T-helper 1 cell treated with Interleukin-12 subunit alpha and Interleukin-12 subunit beta and Interleukin-4 antibody, amounts not matched to agents 30 ng/mL and 1 ng/mL, for 36 hours (primary cell): ENCODE results near the gene FGD5. TPM values are rescaled to one million over a fixed set of nuclear protein-coding genes. Genes with fewer than 3 reads are reported as not detected.

Experiments used
- intact Hi-C: fragments of 100-400 bp; cut with micrococcal nuclease; formaldehyde crosslinking; loops from one replicate; pipeline ENCODE4 v1.15.1; 2024
- total RNA-seq: library from RNA; stranded (reverse); gene quantifications from 2 replicates; pipeline ENCODE4 v1.2.3, GENCODE V29; 2022

The FGD5 gene
- total RNA-seq, 1 donor from 2014 or later = not detected

DNA sequence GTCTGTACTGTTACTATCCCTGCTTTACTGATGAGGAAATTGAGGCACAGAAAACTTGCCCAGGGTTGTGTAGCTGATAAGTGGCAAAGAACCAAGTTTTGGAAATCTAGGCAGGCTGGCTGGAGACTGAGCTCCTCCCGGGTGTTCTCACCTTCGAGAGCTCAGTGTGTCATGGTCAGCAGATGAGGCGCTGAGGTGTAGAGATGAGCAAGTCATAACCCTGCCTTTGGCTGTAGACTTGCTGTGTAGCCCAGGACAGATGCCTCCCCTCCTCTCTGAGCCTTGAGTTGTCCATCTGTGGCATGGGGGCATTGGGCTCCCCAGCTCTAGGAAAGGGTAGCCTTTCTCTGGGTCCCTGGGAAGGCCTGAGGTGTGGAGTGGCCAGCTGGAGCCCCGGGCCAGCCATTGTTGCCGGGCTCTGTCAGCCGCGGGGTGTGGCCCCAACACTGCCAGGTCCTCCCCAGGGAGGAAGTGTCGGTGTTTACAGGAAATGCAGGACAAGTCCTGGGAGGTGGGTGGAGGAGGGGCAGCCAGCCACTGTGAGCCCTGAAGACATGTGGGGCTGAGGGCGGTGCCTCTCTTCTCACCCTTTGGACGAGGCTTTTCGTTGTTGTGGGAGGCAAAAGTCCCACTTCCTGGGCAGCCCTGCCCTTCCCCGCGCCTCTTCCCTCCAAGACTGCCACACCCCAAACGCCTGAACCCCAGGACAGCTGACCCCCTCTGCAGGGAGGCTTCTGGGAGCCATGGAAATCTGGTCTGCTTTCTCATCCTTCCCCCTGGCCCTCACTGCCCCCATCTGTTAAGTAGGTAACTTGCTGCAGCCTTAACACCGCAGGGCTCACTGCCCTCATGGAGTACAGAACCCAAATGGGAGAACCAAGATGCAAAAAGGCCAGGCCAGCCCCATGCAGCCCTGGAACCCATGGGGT, 29.1 kb downstream of the FGD5 start:
- intact Hi-C loops = no loop called here

- intact Hi-C loops = no loop called here
Observed at GRCh38 chr3:14848906-14849305, 30.1 kb downstream of the FGD5 start.

- intact Hi-C loops = no loop called here
Observed at GRCh38 chr3:14849638-14850230, 31.0 kb downstream of the FGD5 start.

DNA sequence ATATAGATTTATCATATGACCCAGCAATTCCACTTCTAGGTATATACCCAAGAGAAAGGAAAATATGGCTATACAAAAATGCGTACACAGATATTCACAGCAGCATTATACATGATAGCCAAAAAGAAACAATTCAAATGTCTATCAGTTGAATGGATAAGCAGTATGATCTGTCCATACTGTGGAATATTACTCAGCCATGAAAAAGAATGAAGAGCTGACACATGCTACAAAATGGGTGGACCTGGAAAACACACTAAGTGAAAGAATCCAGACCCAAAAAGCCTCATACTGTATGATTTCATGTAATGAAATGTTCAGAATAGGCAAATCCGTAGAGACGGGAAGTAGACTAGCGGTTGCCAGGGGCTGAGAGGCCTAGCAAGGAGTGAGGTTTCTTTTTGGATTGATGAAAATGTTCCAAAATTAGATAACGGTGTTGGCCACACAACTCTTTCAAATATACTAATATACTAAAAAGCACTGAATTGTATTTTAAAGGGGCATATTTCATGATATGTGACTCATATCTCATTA, 33.4 kb downstream of the FGD5 start:
- intact Hi-C loops = no loop called here

GRCh38 chr3:14852717-14853116, 34.0 kb downstream of the FGD5 start:
- intact Hi-C loops = no loop called here

DNA sequence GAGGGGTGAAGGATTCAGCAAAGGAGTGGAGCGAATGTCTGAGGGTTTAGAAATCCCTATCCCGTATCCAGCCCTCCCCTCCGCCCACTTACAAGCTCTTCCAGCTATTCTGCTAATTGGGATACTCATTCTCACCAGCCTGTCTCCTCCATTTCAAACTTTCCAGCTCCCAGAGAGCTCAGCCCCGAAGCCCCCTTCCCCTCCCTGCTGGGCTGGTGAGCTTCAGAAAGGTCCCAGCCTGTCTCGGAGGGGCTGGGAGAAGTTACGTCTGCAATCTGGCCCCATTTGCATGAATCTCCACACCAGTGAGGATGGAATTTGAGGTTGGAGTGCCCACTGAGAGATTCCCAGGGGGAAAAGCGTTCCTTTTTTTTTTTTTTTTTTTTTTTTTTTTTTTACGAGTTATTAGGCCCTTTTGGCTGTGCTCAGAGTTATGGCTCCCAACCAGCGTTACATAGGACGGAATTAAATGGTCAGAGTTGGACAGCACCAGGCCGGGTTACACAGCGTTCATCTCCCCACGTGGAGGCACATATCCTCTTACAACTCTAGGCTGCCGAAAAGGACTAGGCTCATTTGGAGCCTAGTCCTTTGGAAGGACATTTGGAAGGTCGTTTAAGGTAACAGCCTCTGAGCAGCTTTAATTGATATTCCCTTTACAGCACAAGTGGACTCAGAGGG, 34.6 kb downstream of the FGD5 start:
- intact Hi-C loops = no loop called here

DNA sequence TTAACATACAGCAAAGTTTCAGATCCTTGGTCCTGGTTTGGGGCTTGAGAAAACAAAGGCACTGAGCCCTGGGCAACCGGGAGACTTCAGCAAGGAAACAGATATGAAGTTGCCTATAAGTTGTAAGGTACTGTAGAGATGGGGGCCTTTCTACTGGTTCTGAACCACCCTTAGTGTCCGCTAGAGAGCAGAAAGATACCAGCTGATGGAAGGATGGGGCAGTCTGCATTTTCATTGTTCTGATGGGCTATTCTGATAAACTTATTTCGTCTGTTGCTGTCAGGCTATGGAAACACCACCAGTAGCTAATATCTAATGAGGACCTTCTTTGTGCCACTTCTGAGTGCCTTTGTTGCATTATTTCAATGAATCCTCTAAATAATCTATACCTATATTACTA, 38.7 kb downstream of the FGD5 start:
- intact Hi-C loops = loop anchor here (1.0 kb wide), 2 partner anchors 59 to 64 kb away; no protein-coding TSS in a partner anchor

GRCh38 chr3:14858105-14858504, 39.3 kb downstream of the FGD5 start:
- intact Hi-C loops = no loop called here

- intact Hi-C loops = no loop called here
Observed at GRCh38 chr3:14859880-14860279, 41.1 kb downstream of the FGD5 start.

- intact Hi-C loops = no loop called here
Observed at GRCh38 chr3:14861031-14861430, 42.3 kb downstream of the FGD5 start.

DNA sequence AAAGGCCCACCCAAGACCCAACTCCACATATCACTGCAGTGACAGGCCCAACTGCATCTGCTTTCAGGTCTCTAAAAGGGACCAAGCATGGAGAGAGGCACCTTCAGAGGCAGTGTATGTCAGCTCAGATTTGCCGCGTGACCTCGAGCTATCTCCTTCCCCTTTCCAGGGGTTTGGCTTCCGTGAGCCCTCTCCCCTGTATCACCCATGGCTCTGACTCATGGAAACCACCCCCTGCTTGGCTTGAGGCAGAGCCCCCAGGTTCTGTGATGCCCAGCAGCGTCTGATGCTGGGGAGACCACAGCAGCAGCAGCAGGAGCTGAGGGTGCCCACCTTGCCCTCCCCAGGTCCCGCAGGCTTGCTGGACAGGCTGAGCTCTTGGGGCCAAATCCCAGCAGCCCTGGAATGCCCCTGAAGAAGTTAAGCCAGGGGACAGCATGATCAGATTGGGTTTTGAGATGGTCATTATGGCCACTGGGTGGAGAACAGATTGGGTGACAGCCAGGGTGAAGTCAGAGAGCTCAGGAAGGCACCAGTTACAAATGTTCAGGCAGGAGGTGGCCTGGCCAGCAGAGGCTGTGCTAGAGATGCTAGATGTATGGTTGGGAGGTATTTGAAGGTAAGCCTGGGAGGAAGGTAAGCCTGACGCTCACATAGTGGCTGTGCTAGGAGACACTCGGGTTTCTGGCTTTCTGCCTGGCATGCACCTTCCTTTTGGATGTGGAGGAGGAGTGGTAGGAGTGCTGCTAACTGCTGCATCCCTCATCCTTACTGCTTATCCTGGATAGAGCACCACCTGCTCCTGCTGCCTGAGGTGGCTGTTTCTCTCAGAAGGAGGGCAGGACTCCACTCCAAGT, 42.9 kb downstream of the FGD5 start:
- intact Hi-C loops = no loop called here

DNA sequence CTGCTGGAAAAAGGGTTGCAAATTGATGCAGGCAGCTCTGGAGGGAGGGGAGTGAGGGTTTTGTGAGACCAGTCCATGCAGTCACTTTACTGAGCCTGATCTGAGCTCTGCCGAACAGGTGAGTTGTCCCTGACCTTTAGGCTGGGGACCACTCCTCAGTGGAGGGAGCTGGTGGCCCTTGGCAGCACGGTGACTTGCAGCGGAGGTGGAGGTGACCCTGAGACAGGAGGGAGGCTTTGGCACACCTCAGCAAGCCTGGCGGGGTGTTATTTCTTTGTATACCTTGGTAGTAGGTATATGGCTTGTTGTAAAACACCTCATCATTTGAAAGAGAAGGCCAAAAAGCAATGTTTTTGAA, 43.5 kb downstream of the FGD5 start:
- intact Hi-C loops = no loop called here

DNA sequence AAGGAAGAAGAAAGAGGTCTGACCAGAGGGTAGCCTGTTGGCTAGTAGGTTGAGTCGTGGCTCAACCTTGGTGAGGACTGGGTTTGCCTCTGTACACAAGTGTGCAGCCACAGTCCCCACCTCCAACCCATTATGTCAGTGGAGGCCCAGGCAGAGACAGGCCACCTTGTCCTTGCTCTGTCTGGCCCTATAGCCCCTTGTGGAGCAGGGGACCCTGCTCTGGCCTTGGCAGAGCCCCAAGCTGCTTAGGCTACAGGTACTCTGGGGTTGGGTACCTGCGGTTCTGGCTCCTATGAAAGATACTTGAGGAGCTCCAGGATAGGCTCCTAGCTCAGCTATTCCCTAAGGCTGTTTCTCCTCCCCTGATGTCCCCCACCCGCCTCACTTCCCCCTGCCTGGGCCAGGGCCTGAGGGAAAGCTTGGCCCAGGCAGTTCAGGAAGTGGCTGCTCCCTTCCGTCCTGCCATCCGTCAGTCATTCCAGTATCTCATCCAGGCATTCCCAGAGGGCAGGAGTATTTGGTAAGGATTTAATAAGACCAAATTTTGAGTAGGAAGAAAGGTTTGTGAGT, 44.0 kb downstream of the FGD5 start:
- intact Hi-C loops = no loop called here

DNA sequence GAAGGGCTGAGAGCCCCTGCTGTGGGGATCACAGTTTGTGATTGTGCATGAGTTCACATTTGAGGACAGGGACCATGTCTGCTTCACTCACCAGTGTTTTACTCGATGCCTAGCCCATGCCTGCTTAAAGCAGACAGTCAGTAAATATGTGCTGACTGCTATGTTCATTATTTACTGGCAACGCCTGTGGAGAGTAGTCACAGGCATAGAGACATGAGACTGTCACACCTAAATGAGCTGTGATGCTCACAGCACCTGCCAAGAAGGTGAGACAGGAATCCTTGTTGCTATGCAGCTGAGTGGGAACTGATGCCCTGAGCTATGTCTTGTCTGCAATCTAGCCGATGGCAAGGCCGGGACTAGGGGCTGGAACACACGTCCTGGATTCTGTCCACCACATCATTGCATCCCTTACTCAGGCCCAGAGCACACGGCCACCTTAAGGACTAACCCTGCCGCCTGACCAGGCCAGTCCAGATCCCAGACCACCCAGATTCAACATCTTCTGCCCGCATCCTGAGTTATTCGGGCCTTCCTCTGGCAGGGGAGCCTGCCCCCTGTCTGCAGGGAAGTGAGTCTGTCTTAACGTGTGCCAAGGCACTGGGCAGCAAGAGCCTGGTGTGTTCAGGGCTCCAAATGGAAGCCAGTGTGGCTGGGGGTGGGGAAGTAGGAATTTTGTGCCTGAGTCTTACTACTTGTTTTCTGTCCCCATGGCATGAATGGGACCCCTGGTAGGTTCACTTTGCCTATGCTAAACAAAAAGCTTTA, 44.8 kb downstream of the FGD5 start:
- intact Hi-C loops = no loop called here

GRCh38 chr3:14864131-14864530, 45.4 kb downstream of the FGD5 start:
- intact Hi-C loops = no loop called here

- intact Hi-C loops = no loop called here
Observed at GRCh38 chr3:14866627-14867026, 47.9 kb downstream of the FGD5 start.

- intact Hi-C loops = no loop called here
Observed at GRCh38 chr3:14867936-14868570, 49.3 kb downstream of the FGD5 start.

DNA sequence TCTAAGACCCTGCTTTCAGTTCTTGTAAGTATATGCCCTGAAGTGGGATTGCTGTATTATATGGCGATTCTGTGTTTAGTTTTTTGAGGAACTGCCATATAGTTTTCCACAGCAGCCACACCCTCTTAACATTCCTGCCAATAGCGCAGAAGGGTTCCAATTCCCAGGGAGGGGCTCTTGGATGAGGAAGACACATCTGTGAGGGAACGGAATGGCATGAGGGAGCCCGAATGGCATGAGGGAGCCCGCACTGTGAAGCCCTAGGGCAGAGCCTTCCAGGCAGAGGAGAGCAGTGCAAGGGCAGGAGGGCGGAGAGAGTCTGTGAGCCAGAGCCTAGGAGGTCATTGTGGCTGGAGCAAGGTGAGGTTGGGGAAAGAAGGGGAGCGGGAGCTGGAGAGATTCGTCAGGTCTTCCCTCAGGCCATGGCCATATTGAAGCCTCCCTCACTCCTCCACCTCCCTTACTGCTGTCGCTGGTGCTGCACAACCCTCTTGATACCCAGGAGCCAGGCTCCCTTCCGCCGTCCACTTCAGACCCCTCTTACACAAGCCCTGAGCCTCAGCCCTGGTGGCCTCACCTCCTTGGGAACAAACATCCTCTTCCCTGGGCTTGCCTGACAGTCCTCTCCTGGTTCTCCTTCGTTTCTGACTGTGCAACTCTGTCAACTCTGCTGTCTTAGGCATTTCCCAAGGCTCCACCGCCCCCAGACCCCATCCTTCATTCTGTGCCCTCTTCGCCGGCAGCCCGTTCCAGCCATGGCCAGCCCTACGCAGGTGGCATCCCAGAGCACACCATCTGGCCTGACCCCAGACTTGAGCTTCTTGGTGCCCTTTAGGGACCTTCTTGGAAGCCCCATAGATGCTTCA, 51.4 kb downstream of the FGD5 start:
- intact Hi-C loops = no loop called here

- intact Hi-C loops = no loop called here
Observed at GRCh38 chr3:14870783-14871060, 52.0 kb downstream of the FGD5 start.
